ENCODE measurements around the gene PRDM16.

PRDM16 gene

DNA sequence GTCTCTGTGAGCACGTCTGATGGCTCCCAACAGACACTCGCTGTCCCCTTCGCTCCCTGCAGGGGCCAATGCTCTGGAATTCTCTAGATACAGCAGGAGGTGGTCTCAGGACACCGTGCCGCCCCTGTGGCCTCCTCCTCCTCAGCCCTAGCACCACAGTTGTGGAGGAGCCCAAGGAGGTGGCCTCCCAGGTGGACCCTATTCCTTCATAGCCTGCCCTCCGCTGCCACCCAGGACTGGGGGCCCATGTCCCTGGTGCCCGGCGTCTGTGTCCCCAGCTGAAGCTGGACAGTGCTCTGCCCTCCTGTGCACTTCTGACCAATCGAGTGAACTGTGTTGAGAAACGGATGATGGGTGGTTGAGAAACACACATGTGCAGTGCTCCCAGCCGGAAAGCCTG is 235.7 kb downstream of the PRDM16 start:
- Histone ChIP-seq H3K4me3 (ENCODE audit: insufficient read length, low read depth) (no peak overlapping the region), H3K27me3 (ENCODE audit: insufficient read depth, insufficient read length) (no peaks in the 10 kb centered on the region), H3K4me1 (ENCODE audit: insufficient read depth, insufficient read length) (no peaks in the 10 kb centered on the region), H3K9me3 (ENCODE audit: insufficient read depth, low read length) (no peaks in the 10 kb centered on the region; the same call in 1 of the 2 replicates), H3K36me3 (ENCODE audit: insufficient read depth, insufficient read length, low read length) (no peaks in the 10 kb centered on the region), H3K9ac (ENCODE audit: insufficient read length, low read depth) (no peak overlapping the region)
- DNase-seq (ENCODE audit: low read depth, low spot score) = no peak
- TF ChIP-seq ZNF274 (IDR thresholded peaks at IDR 0.05; ENCODE audit: low read depth, low read length) (no peak), SUZ12 (IDR thresholded peaks at IDR 0.05; ENCODE audit: extremely low read depth, insufficient read depth, insufficient read length) (no peak), YY1 (IDR thresholded peaks at IDR 0.05; ENCODE audit: insufficient read depth, insufficient read length) (no peak)

DNA sequence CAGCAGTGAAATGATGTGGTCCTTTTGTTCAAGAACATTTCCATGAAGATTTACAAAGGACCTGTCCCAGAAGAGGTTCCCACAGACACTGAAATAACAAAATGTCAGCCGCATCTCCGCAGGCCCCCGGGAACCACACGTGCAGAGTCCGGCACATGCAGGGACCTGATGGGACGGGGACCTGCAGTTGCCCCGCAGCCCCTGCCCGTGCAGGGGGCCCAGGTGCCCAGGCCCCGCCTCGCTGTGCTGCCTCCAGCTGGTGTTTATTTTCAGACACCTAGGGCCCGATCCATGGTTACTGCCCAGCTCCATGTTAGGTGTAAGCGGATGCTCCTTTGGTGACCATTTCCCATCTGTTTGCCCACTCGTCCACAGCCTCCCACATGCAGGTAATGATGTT is 236.2 kb downstream of the PRDM16 start:
- H3K4me1 ChIP-seq (ENCODE audit: insufficient read depth, insufficient read length) = no peaks in the 10 kb centered on the region
- no peak for TF ChIP-seq SUZ12 (IDR thresholded peaks at IDR 0.05; ENCODE audit: extremely low read depth, insufficient read depth, insufficient read length)
- H3K9ac ChIP-seq (ENCODE audit: insufficient read length, low read depth) = no peak overlapping the region
- no peaks in the 10 kb centered on the region for H3K27me3 ChIP-seq (ENCODE audit: insufficient read depth, insufficient read length)
- H3K36me3 ChIP-seq (ENCODE audit: insufficient read depth, insufficient read length, low read length) = no peaks in the 10 kb centered on the region
- no peaks in the 10 kb centered on the region; the same call in 1 of the 2 replicates for H3K9me3 ChIP-seq (ENCODE audit: insufficient read depth, low read length)
- H3K4me3 ChIP-seq (ENCODE audit: insufficient read length, low read depth) = no peak overlapping the region
- no peak for DNase-seq (ENCODE audit: low read depth, low spot score)

DNA sequence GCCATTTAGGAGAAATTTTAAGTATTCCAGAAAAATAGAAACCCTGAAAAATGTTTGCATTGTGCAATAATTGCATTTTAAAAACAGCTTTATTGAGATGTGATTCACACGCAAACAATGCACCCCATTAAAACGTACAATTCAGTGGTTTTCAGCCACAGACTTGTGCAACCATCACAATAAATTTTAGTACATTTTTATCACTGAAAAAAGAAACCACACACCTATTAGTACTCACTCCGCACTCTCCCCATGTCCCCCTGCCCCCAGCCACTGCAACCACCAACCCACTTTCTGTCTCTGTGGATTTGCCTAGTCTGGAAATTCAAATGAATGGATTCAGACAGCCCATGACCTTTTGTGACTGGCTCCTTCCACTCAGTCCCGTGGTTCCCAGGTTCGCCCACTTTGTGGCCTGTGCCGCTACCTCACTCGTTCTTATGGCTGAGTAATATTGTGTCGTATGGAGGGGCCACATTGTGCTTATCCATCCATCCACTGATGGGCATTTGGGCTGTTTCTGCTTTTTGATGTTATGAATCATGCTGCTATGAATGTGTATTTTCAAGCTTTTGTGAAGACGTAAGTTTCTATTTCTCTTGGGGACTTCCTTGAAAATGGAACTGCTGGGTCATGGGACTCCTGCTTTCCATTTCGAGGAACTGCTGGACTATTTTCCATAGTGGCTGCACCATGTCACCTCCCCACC is 237.7 kb downstream of the PRDM16 start:
- peaks cover under 1% of the 10 kb centered on the region for H3K27me3 ChIP-seq (ENCODE audit: insufficient read depth, insufficient read length)

DNA sequence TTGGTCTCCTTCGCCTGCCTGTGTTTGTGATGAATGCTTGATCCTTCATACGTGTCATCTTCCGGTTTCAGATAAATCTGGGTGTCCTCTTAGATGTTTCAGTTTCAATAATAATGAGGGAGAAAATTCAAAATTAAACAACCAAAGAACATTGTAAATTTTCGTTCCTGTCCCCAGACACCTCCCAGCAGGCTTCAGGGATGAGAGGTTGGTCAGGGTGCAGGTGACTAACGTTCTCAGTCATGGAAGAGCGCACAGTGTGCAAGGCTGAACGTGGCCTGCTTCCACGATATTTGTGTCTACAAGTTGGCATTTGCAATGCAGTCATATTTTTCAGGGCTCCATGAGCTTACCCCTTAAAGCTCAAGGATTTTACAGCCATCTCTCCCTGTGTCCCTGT is 238.4 kb downstream of the PRDM16 start:
- no peak for TF ChIP-seq YY1 (IDR thresholded peaks at IDR 0.05; ENCODE audit: insufficient read depth, insufficient read length)
- no peak for TF ChIP-seq SUZ12 (IDR thresholded peaks at IDR 0.05; ENCODE audit: extremely low read depth, insufficient read depth, insufficient read length)
- no peak for TF ChIP-seq ZNF274 (IDR thresholded peaks at IDR 0.05; ENCODE audit: low read depth, low read length)
- Histone ChIP-seq H3K9me3 (ENCODE audit: insufficient read depth, low read length) (no peaks in the 10 kb centered on the region; the same call in 1 of the 2 replicates), H3K4me3 (ENCODE audit: insufficient read length, low read depth) (no peak overlapping the region), H3K36me3 (ENCODE audit: insufficient read depth, insufficient read length, low read length) (no peaks in the 10 kb centered on the region), H3K9ac (ENCODE audit: insufficient read length, low read depth) (no peak overlapping the region), H3K27me3 (ENCODE audit: insufficient read depth, insufficient read length) (peaks cover 6% of the 10 kb centered on the region), H3K4me1 (ENCODE audit: insufficient read depth, insufficient read length) (no peaks in the 10 kb centered on the region)
- no peak for DNase-seq (ENCODE audit: low read depth, low spot score)

More for the DNA sequence above, 237.7 kb downstream of the PRDM16 start:
- Histone ChIP-seq H3K4me3 (ENCODE audit: insufficient read length, low read depth) (no peak overlapping the region), H3K9me3 (ENCODE audit: insufficient read depth, low read length) (no peaks in the 10 kb centered on the region; the same call in 1 of the 2 replicates), H3K36me3 (ENCODE audit: insufficient read depth, insufficient read length, low read length) (no peaks in the 10 kb centered on the region), H3K9ac (ENCODE audit: insufficient read length, low read depth) (no peak overlapping the region), H3K4me1 (ENCODE audit: insufficient read depth, insufficient read length) (no peaks in the 10 kb centered on the region)
- TF ChIP-seq YY1 (IDR thresholded peaks at IDR 0.05; ENCODE audit: insufficient read depth, insufficient read length) (no peak), SUZ12 (IDR thresholded peaks at IDR 0.05; ENCODE audit: extremely low read depth, insufficient read depth, insufficient read length) (no peak), ZNF274 (IDR thresholded peaks at IDR 0.05; ENCODE audit: low read depth, low read length) (no peak)
- DNase-seq (ENCODE audit: low read depth, low spot score) = no peak

DNA sequence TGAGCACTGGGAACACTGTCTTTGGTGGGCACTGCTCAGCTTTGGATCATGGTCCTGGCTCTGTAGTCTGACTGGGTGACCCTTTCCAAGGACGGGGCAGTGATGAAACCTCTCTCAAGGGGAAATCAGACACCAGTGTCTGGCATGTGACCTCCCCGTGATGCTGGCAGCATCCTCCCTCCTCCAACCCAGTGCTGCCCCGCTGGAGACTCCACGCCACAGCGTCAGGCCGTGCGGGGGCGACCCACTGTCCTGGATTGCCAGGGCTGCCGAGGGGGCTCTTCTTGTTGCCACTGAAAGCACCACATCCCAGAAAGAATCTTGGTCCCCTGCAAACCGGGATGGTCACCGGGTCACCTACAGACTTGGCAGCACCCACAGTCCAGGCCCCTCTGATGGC is 239.1 kb downstream of the PRDM16 start:
- Histone ChIP-seq H3K4me1 (ENCODE audit: insufficient read depth, insufficient read length) (peaks cover 3% of the 10 kb centered on the region), H3K36me3 (ENCODE audit: insufficient read depth, insufficient read length, low read length) (no peaks in the 10 kb centered on the region), H3K9ac (ENCODE audit: insufficient read length, low read depth) (no peak overlapping the region), H3K9me3 (ENCODE audit: insufficient read depth, low read length) (no peaks in the 10 kb centered on the region), H3K27me3 (ENCODE audit: insufficient read depth, insufficient read length) (peaks cover 11% of the 10 kb centered on the region), H3K4me3 (ENCODE audit: insufficient read length, low read depth) (no peak overlapping the region)
- TF ChIP-seq YY1 (IDR thresholded peaks at IDR 0.05; ENCODE audit: insufficient read depth, insufficient read length) (no peak), SUZ12 (IDR thresholded peaks at IDR 0.05; ENCODE audit: extremely low read depth, insufficient read depth, insufficient read length) (no peak), ZNF274 (IDR thresholded peaks at IDR 0.05; ENCODE audit: low read depth, low read length) (no peak)
- no peak for DNase-seq (ENCODE audit: low read depth, low spot score)

DNA sequence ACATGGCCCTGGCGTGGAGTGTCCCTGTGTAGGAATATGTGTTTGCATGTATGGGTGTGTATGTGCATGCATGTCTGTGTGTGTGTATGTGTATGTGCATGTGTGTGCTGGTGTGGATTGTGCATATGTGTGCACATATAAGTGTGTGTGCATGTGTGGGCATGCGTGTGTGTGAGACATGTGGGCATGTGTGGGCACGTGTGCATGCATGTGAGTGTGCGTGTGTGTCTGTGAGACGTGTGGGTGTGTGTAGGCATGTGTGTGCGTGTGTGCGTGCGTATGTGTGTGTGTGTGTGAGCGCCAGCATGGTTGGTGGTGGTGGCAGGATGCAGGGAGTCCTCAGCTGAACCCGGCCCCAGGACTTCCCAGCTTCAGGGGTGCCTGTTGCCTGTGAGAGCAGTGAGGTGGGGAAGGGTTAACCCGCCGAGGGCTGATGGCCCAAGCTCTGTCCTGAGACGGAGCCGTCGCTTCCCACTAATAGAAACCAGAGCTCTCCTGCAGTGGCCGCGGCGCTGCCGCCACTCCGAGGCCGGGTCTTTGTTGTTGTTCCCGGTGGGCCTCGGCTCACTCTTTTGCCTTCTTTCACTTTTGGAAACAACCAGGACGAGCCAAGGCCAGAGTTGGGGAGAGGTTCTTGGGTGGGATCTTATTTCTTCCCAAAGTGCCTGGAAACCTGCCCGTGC is 241.9 kb downstream of the PRDM16 start:
- TF ChIP-seq YY1 (IDR thresholded peaks at IDR 0.05; ENCODE audit: insufficient read depth, insufficient read length) (no peak), SUZ12 (IDR thresholded peaks at IDR 0.05; ENCODE audit: extremely low read depth, insufficient read depth, insufficient read length) (no peak), ZNF274 (IDR thresholded peaks at IDR 0.05; ENCODE audit: low read depth, low read length) (no peak)
- Histone ChIP-seq H3K9me3 (ENCODE audit: insufficient read depth, low read length) (no peaks in the 10 kb centered on the region), H3K4me3 (ENCODE audit: insufficient read length, low read depth) (no peak overlapping the region), H3K9ac (ENCODE audit: insufficient read length, low read depth) (no peak overlapping the region), H3K27me3 (ENCODE audit: insufficient read depth, insufficient read length) (peaks cover 33% of the 10 kb centered on the region), H3K4me1 (ENCODE audit: insufficient read depth, insufficient read length) (peaks cover 14% of the 10 kb centered on the region), H3K36me3 (ENCODE audit: insufficient read depth, insufficient read length, low read length) (no peaks in the 10 kb centered on the region)
- DNase-seq (ENCODE audit: low read depth, low spot score) = no peak

DNA sequence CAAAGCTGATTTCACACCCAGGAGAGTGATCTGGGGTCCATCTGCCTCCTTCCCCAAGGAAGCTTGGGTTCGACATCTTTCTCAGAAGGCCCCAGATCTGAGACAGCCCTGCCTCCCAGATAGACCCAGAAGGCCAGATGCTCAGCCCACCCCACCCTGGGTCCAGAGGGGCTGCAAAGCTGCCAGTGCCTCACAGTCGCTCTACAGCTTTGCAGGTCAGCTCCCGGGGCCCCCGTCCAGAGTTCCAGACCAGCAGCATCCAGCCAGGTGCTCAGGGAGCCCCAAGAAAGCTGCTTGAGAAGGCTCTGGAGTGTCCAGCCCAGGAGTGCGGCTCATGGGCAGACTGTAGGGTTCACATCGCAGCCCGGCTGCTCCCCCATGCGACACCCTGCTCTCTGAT is 242.7 kb downstream of the PRDM16 start:
- Histone ChIP-seq H3K4me3 (ENCODE audit: insufficient read length, low read depth) (no peak overlapping the region), H3K9ac (ENCODE audit: insufficient read length, low read depth) (no peak overlapping the region), H3K9me3 (ENCODE audit: insufficient read depth, low read length) (no peaks in the 10 kb centered on the region), H3K4me1 (ENCODE audit: insufficient read depth, insufficient read length) (peaks cover 17% of the 10 kb centered on the region), H3K27me3 (ENCODE audit: insufficient read depth, insufficient read length) (peaks cover 39% of the 10 kb centered on the region), H3K36me3 (ENCODE audit: insufficient read depth, insufficient read length, low read length) (no peaks in the 10 kb centered on the region)
- TF ChIP-seq ZNF274 (IDR thresholded peaks at IDR 0.05; ENCODE audit: low read depth, low read length) (no peak), YY1 (IDR thresholded peaks at IDR 0.05; ENCODE audit: insufficient read depth, insufficient read length) (no peak), SUZ12 (IDR thresholded peaks at IDR 0.05; ENCODE audit: extremely low read depth, insufficient read depth, insufficient read length) (no peak)
- no peak for DNase-seq (ENCODE audit: low read depth, low spot score)
